Right lobe of liver (tissue), 6 donors: ENCODE results near the gene PLEKHA3. TPM values are rescaled to one million over a fixed set of nuclear protein-coding genes. Genes with fewer than 3 reads are reported as not detected.
A peak's percentile ranks its signal among the peaks of the same experiment; 100 is the strongest.

Source experiments
- ATAC-seq, 4 donors: fragments of 200-7000 bp; cut with Tn5 transposase; one replicate each; pipeline ENCODE4 v1.9.1; 2020; ENCODE audit warnings: mild to moderate bottlenecking in 4 of 4, moderate library complexity in 4 of 4
- DNase-seq, 3 donors: peaks; one replicate each; pipeline ENCODE4 v3.0.0-alpha.2; 2020
- H3K27ac ChIP-seq, 3 donors: fragments of 200-600 bp; one replicate each; pipeline ENCODE4 v1.8.0; 2022
- H3K27me3 ChIP-seq, 2 donors: fragments of 200-600 bp; one replicate each; pipeline ENCODE4 v1.8.0; 2022
- H3K36me3 ChIP-seq, 4 donors: fragments of 200-600 bp; sonication (generic) in 1 of 4; one replicate each; pipeline versions ENCODE4 v1.5.1 to v1.8.0; 2017 to 2022; ENCODE audit warnings: control low read depth in 1 of 4
- H3K4me1 ChIP-seq, 4 donors: fragments of 200-600 bp; sonication (generic) in 1 of 4; one replicate each; pipeline versions ENCODE4 v1.5.1 to v1.8.0; 2017 to 2022; ENCODE audit warnings: control low read depth in 1 of 4
- H3K4me3 ChIP-seq, 3 donors: fragments of 200-600 bp; one replicate each; pipeline ENCODE4 v1.8.0; 2022
- H3K9me3 ChIP-seq, 4 donors: fragments of 200-600 bp; sonication (generic) in 1 of 4; one replicate each; pipeline versions ENCODE4 v1.5.1 to v1.8.0; 2017 to 2022; ENCODE audit warnings: control low read depth in 1 of 4
- CTCF ChIP-seq, 4 donors: fragments of 200-600 bp in 3 of 4; fragments of 450-650 bp in 1 of 4; IDR thresholded peaks; one replicate each; pipeline versions ENCODE4 v1.5.1 to v1.8.0; 2016 to 2022; ENCODE audit warnings: antibody characterized with exemption in 4 of 4, mild to moderate bottlenecking in 2 of 4
- POLR2A ChIP-seq: fragments of 450-650 bp; IDR thresholded peaks from one replicate; pipeline ENCODE4 v1.6.1; 2017; ENCODE audit warnings: antibody characterized with exemption, mild to moderate bottlenecking
- WGBS: methylation state at CpG from one replicate; pipeline ENCODE4 v1.1.6; 2018; ENCODE audit warnings: low coverage, low lambda C conversion rate; ENCODE audit not compliant: insufficient coverage; ENCODE audit errors: missing lambda C conversion rate; 5-methylcytosine and 5-hydroxymethylcytosine counted together
- intact Hi-C, 2 donors: fragments of 100-400 bp; cut with DNase I; formaldehyde crosslinking; loops; one replicate each; pipeline versions ENCODE4 v1.11.2 to v1.14.1; 2022
- total RNA-seq, 6 experiments: library from RNA; depleted of rRNA in 2 of 6; stranded (reverse); fragments of >200 nt in 2 of 6; fragmentation: NEBNext Ultra II Directional in 3 of 6; extraction: Animal tissue kit (Norgen Biotek cat#: 25700) in 3 of 6; gene quantifications; one replicate each; pipeline versions ENCODE4 v1.1.0 to v1.2.4, GENCODE V29; 2016 to 2023
- donor health status: DM: no; HTN: yes; CAD: no.
- donor health status: DM: no; HTN: no; CAD: no.
- donor health status: DM: no; HTN: no; CAD: no.
- donor health status: DM: no; HTN: yes; CAD: no.
- donor health status: DM: no; HTN: yes; CAD: no.

The PLEKHA3 gene
- total RNA-seq, 6 experiments from 2014 or later: 4.4 to 21.2 (median 15.1) TPM

- ATAC-seq: no peak
Measured at GRCh38 chr2:178496049-178496448, 15.8 kb downstream of the PLEKHA3 start.

GRCh38 chr2:178498137-178498536 lies 17.9 kb downstream of the PLEKHA3 start:
- no peak for ATAC-seq
- no peaks in the 10 kb centered on the region for H3K27me3 ChIP-seq
- peaks cover 0 to 92% (median 24%) of the 10 kb centered on the region in 4 donors for H3K36me3 ChIP-seq
- intact Hi-C loops: no loop called here
- no peak overlapping the region for H3K27ac ChIP-seq
- no peak for DNase-seq
- no peaks in the 10 kb centered on the region for H3K9me3 ChIP-seq
- no peaks in the 10 kb centered on the region for H3K4me1 ChIP-seq
- H3K4me3 ChIP-seq: no peak overlapping the region
- TF ChIP-seq POLR2A (no peak), CTCF (IDR thresholded peaks at IDR 0.05) (no peak)

More at GRCh38 chr2:178496049-178496448, 15.8 kb downstream of the PLEKHA3 start:
- no peaks in the 10 kb centered on the region for H3K9me3 ChIP-seq
- H3K27ac ChIP-seq: no peak overlapping the region
- no peak for DNase-seq
- TF ChIP-seq CTCF (IDR thresholded peaks at IDR 0.05) (no peak), POLR2A (no peak)
- H3K36me3 ChIP-seq: peaks cover 0 to 90% (median 20%) of the 10 kb centered on the region in 4 donors
- intact Hi-C loops: no loop called here
- no peak overlapping the region for H3K4me3 ChIP-seq
- no peaks in the 10 kb centered on the region for H3K27me3 ChIP-seq
- H3K4me1 ChIP-seq: no peaks in the 10 kb centered on the region
- WGBS: 82% methylated on average over 4 of the region's 4 CpGs

GRCh38 chr2:178499640-178500039 lies 19.4 kb downstream of the PLEKHA3 start:
- H3K27me3 ChIP-seq: no peaks in the 10 kb centered on the region
- TF ChIP-seq POLR2A: no peak
- no peak for TF ChIP-seq CTCF (IDR thresholded peaks at IDR 0.05)
- no CpG with 5 or more reads among the region's 3 CpGs for WGBS
- H3K4me1 ChIP-seq: no peaks in the 10 kb centered on the region
- peaks cover 0 to 90% (median 23%) of the 10 kb centered on the region in 4 donors for H3K36me3 ChIP-seq
- ATAC-seq (no peak), DNase-seq (no peak)
- H3K9me3 ChIP-seq: no peaks in the 10 kb centered on the region
- H3K4me3 ChIP-seq: no peak overlapping the region
- H3K27ac ChIP-seq: no peak overlapping the region
- intact Hi-C loops: no loop called here

- H3K27me3 ChIP-seq: no peaks in the 10 kb centered on the region
- no peaks in the 10 kb centered on the region for H3K9me3 ChIP-seq
- H3K36me3 ChIP-seq: peaks cover 0 to 66% (median 21%) of the 10 kb centered on the region in 4 donors
- H3K27ac ChIP-seq: no peak overlapping the region
- H3K4me3 ChIP-seq: no peak overlapping the region
- ATAC-seq: no peak
- TF ChIP-seq POLR2A: no peak
- no peak for TF ChIP-seq CTCF (IDR thresholded peaks at IDR 0.05)
- 44% methylated on average over 4 of the region's 4 CpGs for WGBS
- intact Hi-C loops: no loop called here
- DNase-seq: no peak
- peaks cover 0 to 15% (median 0%) of the 10 kb centered on the region in 4 donors for H3K4me1 ChIP-seq
Measured at GRCh38 chr2:178502751-178503150, 22.5 kb downstream of the PLEKHA3 start.

- Histone ChIP-seq H3K4me3 (no peak overlapping the region), H3K27me3 (no peaks in the 10 kb centered on the region), H3K4me1 (peaks cover 0 to 15% (median 0%) of the 10 kb centered on the region in 4 donors), H3K9me3 (no peaks in the 10 kb centered on the region), H3K27ac (no peak overlapping the region), H3K36me3 (peaks cover 0 to 42% (median 10%) of the 10 kb centered on the region in 4 donors)
- TF ChIP-seq CTCF (IDR thresholded peaks at IDR 0.05) (no peak), POLR2A (no peak)
- intact Hi-C loops: no loop called here
- ATAC-seq: peak in 2 of 4 donors; percentile 31 to 50
- 59% methylated on average over 1 of the region's 1 CpG for WGBS
- no peak for DNase-seq
Measured at GRCh38 chr2:178506101-178506500, 25.8 kb downstream of the PLEKHA3 start.
